RWPE2 (cell line): ENCODE results near the gene DCAF15.

ENCODE experiments used
- ATAC-seq: fragments of 200-7000 bp; cut with Tn5 transposase; 3 replicates; pipeline ENCODE4 v1.9.1; 2021; ENCODE audit warnings: low read depth
- DNase-seq: peaks from one replicate; pipeline ENCODE4 v3.0.0-alpha.2; 2020; ENCODE audit warnings: low spot score
- H3K27ac ChIP-seq: fragments of 450-650 bp; 2 replicates; pipeline ENCODE4 v1.5.1; 2017; ENCODE audit warnings: mild to moderate bottlenecking; ENCODE audit not compliant: poor library complexity, severe bottlenecking
- H3K27me3 ChIP-seq: fragments of 250-450 bp; sonication (Bioruptor Pico); 2 replicates; pipeline ENCODE4 v1.5.1; 2021; ENCODE audit warnings: mild to moderate bottlenecking, moderate library complexity; ENCODE audit not compliant: insufficient read depth, poor library complexity, severe bottlenecking
- H3K36me3 ChIP-seq: fragments of 250-450 bp; sonication (Bioruptor Pico); 2 replicates; pipeline ENCODE4 v1.5.1; 2020; ENCODE audit warnings: low read depth, mild to moderate bottlenecking, moderate library complexity
- H3K4me1 ChIP-seq: fragments of 250-450 bp; sonication (Bioruptor Pico); 2 replicates; pipeline ENCODE4 v1.5.1; 2021; ENCODE audit warnings: mild to moderate bottlenecking, moderate library complexity; ENCODE audit not compliant: insufficient read depth, poor library complexity, severe bottlenecking
- H3K4me3 ChIP-seq: fragments of 250-450 bp; sonication (Bioruptor Pico); 2 replicates; pipeline ENCODE4 v1.5.1; 2021; ENCODE audit warnings: mild to moderate bottlenecking, moderate library complexity; ENCODE audit not compliant: severe bottlenecking
- H3K9me3 ChIP-seq: fragments of 250-450 bp; sonication (Bioruptor Pico); 2 replicates; pipeline ENCODE4 v1.5.1; 2021; ENCODE audit warnings: mild to moderate bottlenecking, moderate library complexity; ENCODE audit not compliant: severe bottlenecking
- TF ChIP-seq, protein P1 (sequence below): fragments of 450-650 bp; IDR thresholded peaks from one replicate; pipeline ENCODE4 v1.5.1; 2017; ENCODE audit warnings: mild to moderate bottlenecking, moderate library complexity; ENCODE audit not compliant: poor library complexity, severe bottlenecking

DCAF15 gene

DNA sequence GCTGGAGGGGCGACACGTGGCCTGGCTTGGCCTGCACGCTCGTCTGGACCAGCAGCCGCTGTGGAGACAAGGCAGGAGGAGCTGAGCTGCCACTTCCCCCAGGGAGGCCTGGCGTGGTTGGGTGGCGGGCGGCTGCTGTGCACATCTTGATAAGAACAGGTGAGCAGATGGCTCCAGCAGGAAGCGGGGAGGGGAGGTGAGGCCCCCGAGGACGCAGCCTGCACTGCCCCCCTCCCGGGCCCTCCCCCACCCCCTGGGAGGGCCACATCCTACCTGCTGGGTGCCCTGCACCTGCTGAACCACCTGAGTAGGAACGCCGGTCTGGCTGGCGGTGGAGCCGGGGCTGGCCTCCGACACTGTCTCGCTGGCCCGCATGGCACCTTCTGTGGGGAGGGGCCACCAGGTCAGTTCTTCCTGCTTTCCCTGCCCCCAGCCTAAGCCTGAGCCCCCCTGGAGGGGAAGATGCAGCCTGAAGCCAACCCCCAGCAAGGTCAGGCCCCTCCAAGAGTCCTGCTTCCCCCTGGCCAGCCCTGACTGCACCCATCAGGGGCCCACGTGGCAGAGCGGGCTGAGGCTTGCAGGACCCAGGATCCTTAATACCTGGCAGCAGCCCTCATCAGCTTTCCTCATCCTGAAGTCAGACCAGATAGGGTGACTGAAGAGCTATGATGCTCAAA is 31.0 kb downstream of the DCAF15 start:
- Histone ChIP-seq H3K36me3 (no peaks in the 10 kb centered on the region), H3K27me3 (no peaks in the 10 kb centered on the region), H3K4me3 (no peak overlapping the region), H3K4me1 (peaks cover 13% of the 10 kb centered on the region), H3K27ac (no peak overlapping the region), H3K9me3 (no peaks in the 10 kb centered on the region)
- no peak for DNase-seq
- TF ChIP-seq, protein P1, sequence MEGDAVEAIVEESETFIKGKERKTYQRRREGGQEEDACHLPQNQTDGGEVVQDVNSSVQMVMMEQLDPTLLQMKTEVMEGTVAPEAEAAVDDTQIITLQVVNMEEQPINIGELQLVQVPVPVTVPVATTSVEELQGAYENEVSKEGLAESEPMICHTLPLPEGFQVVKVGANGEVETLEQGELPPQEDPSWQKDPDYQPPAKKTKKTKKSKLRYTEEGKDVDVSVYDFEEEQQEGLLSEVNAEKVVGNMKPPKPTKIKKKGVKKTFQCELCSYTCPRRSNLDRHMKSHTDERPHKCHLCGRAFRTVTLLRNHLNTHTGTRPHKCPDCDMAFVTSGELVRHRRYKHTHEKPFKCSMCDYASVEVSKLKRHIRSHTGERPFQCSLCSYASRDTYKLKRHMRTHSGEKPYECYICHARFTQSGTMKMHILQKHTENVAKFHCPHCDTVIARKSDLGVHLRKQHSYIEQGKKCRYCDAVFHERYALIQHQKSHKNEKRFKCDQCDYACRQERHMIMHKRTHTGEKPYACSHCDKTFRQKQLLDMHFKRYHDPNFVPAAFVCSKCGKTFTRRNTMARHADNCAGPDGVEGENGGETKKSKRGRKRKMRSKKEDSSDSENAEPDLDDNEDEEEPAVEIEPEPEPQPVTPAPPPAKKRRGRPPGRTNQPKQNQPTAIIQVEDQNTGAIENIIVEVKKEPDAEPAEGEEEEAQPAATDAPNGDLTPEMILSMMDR, result no peak
- no peak for ATAC-seq

DNA sequence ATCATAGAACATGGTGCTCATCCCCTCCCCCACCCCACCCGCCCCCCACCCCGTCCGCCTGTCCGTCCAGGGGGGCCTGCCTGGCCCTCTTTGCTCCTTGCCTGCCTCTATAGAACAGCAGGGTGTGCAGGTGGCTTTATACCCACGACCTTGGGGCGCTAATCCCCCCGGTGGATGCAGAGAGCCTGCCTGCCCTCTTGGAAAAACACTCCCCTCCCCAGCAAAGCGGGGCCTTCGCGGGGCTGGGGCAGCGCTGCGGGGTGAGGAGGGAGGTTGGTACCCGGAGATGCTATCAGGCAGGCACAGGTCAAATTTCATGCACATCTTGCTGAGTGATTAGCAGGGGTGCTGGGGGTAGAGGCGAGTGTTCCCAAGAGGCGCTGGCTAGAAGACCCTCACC is 31.9 kb downstream of the DCAF15 start:
- Histone ChIP-seq H3K27ac (no peak overlapping the region), H3K4me1 (peaks cover 13% of the 10 kb centered on the region), H3K36me3 (no peaks in the 10 kb centered on the region), H3K27me3 (no peaks in the 10 kb centered on the region), H3K4me3 (no peak overlapping the region), H3K9me3 (no peaks in the 10 kb centered on the region)
- TF ChIP-seq, protein P1, result no peak
- no peak for DNase-seq
- ATAC-seq, result no peak

DNA sequence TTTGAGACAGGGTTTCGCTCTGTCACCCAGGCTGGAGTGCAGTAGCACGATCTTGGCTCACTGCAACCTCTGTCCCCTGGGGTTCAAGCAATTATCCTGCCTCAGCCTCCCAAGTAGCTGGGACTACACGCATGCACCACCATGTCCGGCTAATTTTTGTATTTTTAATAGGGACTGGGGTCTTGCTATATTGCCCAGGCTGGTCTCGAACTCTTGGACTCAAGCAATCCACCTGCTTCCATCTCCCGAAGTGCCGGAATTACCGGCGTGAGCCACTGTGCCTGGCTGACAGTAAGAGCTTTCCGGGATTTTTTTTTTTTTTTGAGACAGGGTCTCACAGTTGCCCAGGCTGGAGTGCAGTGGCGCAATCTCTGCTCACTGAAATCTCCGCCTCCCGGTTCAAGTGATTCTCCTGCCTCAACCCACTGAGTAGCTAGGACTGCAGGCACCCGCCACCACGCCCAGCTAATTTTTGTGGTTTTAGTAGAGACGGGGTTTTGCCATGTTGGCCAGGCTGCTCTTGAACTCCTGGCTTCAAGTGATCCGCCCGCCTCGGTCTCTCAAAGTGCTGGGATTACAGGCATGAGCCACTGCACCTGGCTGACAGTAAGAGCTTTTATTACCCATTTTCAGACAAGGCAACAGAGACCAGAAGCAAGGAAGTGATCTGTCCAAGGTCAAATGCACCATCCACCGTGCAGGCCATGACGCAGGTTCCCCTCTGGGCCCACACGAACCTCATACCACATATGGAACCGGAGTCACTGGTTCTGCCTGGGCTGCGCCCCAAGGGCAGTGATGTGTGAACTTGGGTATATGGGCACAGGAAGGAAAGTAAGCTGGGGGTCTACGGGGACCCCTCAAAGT is 32.8 kb downstream of the DCAF15 start:
- no peak overlapping the region for H3K27ac ChIP-seq

DNA sequence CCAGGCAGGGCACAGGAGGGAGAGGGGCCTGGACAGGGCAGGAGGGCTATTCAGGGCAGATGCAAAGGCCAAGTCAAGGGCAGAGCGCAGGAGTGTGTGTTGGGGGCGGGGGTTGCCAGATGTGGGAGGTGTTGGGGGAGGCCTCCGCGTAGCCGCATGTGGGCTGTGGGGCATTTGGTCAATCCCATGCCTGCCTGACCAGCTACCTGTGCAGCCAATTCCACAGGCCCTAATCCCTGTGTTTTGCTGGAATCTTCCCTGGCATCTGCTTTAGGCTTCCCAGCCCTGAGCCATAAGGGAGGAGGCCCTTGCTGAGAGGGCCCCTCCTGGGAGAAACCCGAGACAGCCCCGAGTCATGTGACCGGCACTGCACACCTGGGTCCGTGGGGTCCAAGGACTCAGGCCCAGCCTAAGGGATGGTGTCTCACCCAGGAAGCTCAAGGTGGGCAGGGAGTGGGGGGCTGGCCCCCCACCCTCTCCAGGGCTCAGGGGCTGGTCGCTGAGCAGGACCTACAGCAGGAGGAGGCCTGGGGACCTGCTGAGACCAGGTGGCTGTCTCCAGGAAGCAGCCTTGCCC is 33.5 kb downstream of the DCAF15 start:
- Histone ChIP-seq H3K27me3 (no peaks in the 10 kb centered on the region), H3K4me1 (peaks cover 13% of the 10 kb centered on the region), H3K4me3 (no peak overlapping the region), H3K9me3 (no peaks in the 10 kb centered on the region), H3K36me3 (no peaks in the 10 kb centered on the region), H3K27ac (no peak overlapping the region)
- ATAC-seq (peak; percentile 20; the same call in 1 of the 3 replicates), DNase-seq (no peak)
- TF ChIP-seq, protein P1, result no peak

More for the DNA sequence above, 32.8 kb downstream of the DCAF15 start:
- Histone ChIP-seq H3K4me3 (no peak overlapping the region), H3K4me1 (peaks cover 13% of the 10 kb centered on the region), H3K36me3 (no peaks in the 10 kb centered on the region), H3K27me3 (no peaks in the 10 kb centered on the region), H3K9me3 (no peaks in the 10 kb centered on the region)
- ATAC-seq (no peak), DNase-seq (no peak)
- TF ChIP-seq, protein P1, result no peak
